ENCODE measurements around the gene CCDC192. TPM values are rescaled to one million over a fixed set of nuclear protein-coding genes. Genes with fewer than 3 reads are reported as not detected.
A peak's percentile ranks its signal among the peaks of the same experiment; 100 is the strongest.

CCDC192 gene
- total and polyA plus RNA-seq, 2 of the 4 experiments (the other 2 are of a cell fraction), result not detected

DNA sequence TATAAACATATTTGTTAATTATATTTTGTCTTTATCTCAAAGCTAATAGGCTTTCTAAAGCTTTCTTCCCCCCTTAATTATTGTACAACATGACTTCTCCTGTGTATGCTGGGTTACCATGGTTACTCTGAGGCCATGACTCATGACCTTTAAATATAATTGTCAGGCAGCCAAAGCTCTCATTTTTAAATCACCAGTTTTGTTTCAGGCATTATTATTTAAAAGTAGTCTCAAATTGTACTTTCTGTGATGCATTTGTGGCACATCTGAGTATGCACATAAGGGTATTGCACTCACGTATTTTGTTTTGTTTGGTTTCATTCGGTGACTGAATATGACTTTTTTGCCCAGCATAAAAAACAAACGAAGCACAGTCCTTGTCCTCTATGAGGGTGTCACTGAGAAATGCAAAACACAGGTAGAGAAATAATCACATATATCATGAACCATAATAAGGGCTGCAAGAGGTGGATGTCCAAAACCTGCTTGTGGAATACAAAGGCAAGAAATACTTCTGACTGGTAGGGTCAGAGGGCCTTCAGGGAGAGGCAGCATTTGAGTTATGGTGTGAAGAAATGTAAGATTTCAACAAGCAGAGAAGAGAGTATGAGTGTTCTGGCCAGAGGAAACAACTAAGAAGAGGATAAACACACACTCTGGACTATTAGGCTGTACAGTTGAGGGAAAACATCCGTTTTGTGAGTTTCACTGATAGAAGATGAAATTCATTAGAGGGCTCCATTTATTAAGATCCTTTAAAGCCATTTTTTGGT lies 2.1 kb downstream of the CCDC192 start:
- H3K4me3 ChIP-seq (ENCODE audit: insufficient read depth, low read depth, low read length), result no peak overlapping the region
- 0 out of 2 replicates have a peak, but pooled peaks have one; percentile 19 for TF ChIP-seq FOS (IDR thresholded peaks at IDR 0.05; ENCODE audit: low read depth, low read length)
- no peak for TF ChIP-seq MAZ (IDR thresholded peaks at IDR 0.05; ENCODE audit: borderline replicate concordance, low read depth, low read length)
- H2BK15ac ChIP-seq (ENCODE audit: low read depth, low read length), result peak overlapping the region; percentile 12; the same call in 1 of the 3 replicates
- H3K9me1 ChIP-seq (ENCODE audit: insufficient read depth, low read length), result no peaks in the 10 kb centered on the region
- no peaks in the 10 kb centered on the region for H4K20me1 ChIP-seq (ENCODE audit: insufficient read depth, low read length)
- H4K91ac ChIP-seq (ENCODE audit: insufficient read depth, low read depth, low read length), result no peak overlapping the region
- no peak overlapping the region for H4K8ac ChIP-seq (ENCODE audit: low read depth in 2 of 2, low read length in 2 of 2)
- no peak overlapping the region for H2AK5ac ChIP-seq (ENCODE audit: low read depth, low read length)
- no peak overlapping the region for H3K4me2 ChIP-seq (ENCODE audit: low read depth, low read length)
- H2AK9ac ChIP-seq (replicated peaks; ENCODE audit: low read depth, low read length, poor library complexity), result no peak overlapping the region
- no peak overlapping the region for H2AFZ ChIP-seq (replicated peaks; ENCODE audit: low read length, poor library complexity)
- no peak overlapping the region for H3K9ac ChIP-seq (ENCODE audit: low read depth, low read length)
- H3K27ac ChIP-seq (ENCODE audit: insufficient read depth, low read length), result no peak overlapping the region
- CTCF ChIA-PET, result no interaction called here
- peaks cover 3% of the 10 kb centered on the region; the same call in 1 of the 2 replicates for H3K4me1 ChIP-seq (ENCODE audit: control insufficient read depth, insufficient read depth, low read length)
- ATAC-seq (ENCODE audit: low read depth) (peak; percentile 49), DNase-seq (peak; percentile 86)
- no TSS peak for BruUV-seq (replicated peaks)
- no peak overlapping the region for H2BK5ac ChIP-seq (ENCODE audit: low read depth, low read length, poor library complexity, severe bottlenecking)
- H2BK120ac ChIP-seq (ENCODE audit: low read depth, low read length), result no peak overlapping the region
- no CpG with 5 or more reads among the region's 4 CpGs for WGBS, 2 experiments (ENCODE audit: extremely low coverage in 2 of 2, insufficient read length in 1 of 2)
- no peak overlapping the region for H4K5ac ChIP-seq (ENCODE audit: low read depth, low read length)
- no peak overlapping the region for H2BK20ac ChIP-seq (ENCODE audit: low read depth, low read length)
- H3K27me3 ChIP-seq (ENCODE audit: control insufficient read depth, insufficient read depth, low read length), result peaks cover 2% of the 10 kb centered on the region; the same call in 1 of the 2 replicates
- no peak overlapping the region for H3K56ac ChIP-seq (ENCODE audit: extremely low read depth, insufficient read depth, low read length)
- intact Hi-C loops (cut with micrococcal nuclease) (no loop called here), in situ Hi-C loops (cut with MboI; ENCODE audit: low sequenced_read_pairs) (no loop called here), dilution Hi-C loops (cut with HindIII; ENCODE audit: low sequenced_read_pairs, unreplicated experiment) (no loop called here)
- no peaks in the 10 kb centered on the region for H3K36me3 ChIP-seq (ENCODE audit: control insufficient read depth, insufficient read depth, low read length)
- H3K4ac ChIP-seq (ENCODE audit: low read depth, low read length), result no peak overlapping the region
- no peaks in the 10 kb centered on the region for H3K79me1 ChIP-seq (ENCODE audit: low read depth in 1 of 2, low read length in 2 of 2)
- POLR2A ChIA-PET (ENCODE audit: unreplicated experiment), result no interaction called here
- no peak overlapping the region for H3K23ac ChIP-seq (ENCODE audit: low read depth, low read length)
- H3K9me3 ChIP-seq (ENCODE audit: control insufficient read depth, insufficient read depth, low read length), result no peaks in the 10 kb centered on the region
- peak overlapping the region; percentile 56; the same call in 1 of the 2 replicates for H3K14ac ChIP-seq (replicated peaks; ENCODE audit: low read depth, low read length)
- no peak overlapping the region for H3K18ac ChIP-seq (ENCODE audit: low read depth, low read length)

Measured in IMR-90 (cell line).